Prostate gland (tissue), 2 donors: ENCODE results near the gene LBH.

ENCODE experiments used
- POLR2AphosphoS5 ChIP-seq: sonication (generic); formaldehyde crosslinking; IDR thresholded peaks from one replicate; pipeline ENCODE4 v1.6.1; 2017; ENCODE audit warnings: antibody characterized with exemption
- TF ChIP-seq, protein P1 (sequence below), 4 experiments: fragments of 200-600 bp in 2 of 4; fragments of 450-650 bp in 2 of 4; sonication (generic) in 2 of 4; IDR thresholded peaks; 1 replicate in 3 of 4; 2 replicates in 1 of 4; pipeline ENCODE4 v1.5.1; 2016 to 2019; ENCODE audit warnings: antibody characterized with exemption in 4 of 4, mild to moderate bottlenecking in 2 of 4, moderate library complexity in 2 of 4

DNA sequence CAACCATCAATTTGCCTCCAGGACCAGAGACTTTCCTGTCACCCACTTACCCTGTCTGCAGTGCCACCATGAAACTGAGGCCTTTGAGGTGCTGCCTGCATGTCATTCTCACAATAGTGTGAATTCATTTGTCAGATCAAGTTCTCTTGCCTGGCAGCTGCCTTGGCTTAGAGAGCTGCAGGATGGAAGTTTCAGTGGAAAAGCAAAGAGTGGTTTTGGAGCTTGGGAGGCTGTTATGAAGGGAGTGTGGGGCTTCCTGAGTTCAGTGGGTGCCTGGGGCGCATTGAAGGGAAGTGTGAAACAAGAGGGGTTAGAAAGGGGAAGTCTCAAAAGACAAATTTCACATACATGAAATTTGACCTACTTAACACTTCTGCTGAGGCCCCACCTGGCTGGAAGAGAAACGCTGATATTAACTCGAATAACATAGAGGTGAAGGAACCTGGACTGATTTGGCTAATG is 7.9 kb upstream of the LBH start:
- TF ChIP-seq, protein P1, sequence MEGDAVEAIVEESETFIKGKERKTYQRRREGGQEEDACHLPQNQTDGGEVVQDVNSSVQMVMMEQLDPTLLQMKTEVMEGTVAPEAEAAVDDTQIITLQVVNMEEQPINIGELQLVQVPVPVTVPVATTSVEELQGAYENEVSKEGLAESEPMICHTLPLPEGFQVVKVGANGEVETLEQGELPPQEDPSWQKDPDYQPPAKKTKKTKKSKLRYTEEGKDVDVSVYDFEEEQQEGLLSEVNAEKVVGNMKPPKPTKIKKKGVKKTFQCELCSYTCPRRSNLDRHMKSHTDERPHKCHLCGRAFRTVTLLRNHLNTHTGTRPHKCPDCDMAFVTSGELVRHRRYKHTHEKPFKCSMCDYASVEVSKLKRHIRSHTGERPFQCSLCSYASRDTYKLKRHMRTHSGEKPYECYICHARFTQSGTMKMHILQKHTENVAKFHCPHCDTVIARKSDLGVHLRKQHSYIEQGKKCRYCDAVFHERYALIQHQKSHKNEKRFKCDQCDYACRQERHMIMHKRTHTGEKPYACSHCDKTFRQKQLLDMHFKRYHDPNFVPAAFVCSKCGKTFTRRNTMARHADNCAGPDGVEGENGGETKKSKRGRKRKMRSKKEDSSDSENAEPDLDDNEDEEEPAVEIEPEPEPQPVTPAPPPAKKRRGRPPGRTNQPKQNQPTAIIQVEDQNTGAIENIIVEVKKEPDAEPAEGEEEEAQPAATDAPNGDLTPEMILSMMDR (IDR thresholded peaks at IDR 0.05): no peak
- TF ChIP-seq POLR2AphosphoS5: no peak
